Uterus (tissue), 2 donors: ENCODE data around the gene PLEKHD1.

Experiments
- CTCF ChIP-seq, 4 experiments: fragments of 200-600 bp in 2 of 4; fragments of 450-650 bp in 2 of 4; sonication (generic) in 2 of 4; IDR thresholded peaks; one replicate each; pipeline ENCODE4 v1.5.1; 2016 to 2019; ENCODE audit warnings: antibody characterized with exemption in 4 of 4, mild to moderate bottlenecking in 2 of 4, moderate library complexity in 1 of 4
- POLR2A ChIP-seq, 2 donors: fragments of 450-650 bp; IDR thresholded peaks; one replicate each; pipeline ENCODE4 v1.6.1; 2016; ENCODE audit warnings: antibody characterized with exemption in 2 of 2, mild to moderate bottlenecking in 1 of 2, moderate library complexity in 1 of 2

- TF ChIP-seq CTCF (IDR thresholded peaks at IDR 0.05) (no peak), POLR2A (IDR thresholded peaks at IDR 0.05) (no peak)
These were observed 75.1 kb downstream of the PLEKHD1 start for GRCh38 chr14:69559581-69560011.
